ENCODE results near the gene PPDPF.

PPDPF gene

DNA sequence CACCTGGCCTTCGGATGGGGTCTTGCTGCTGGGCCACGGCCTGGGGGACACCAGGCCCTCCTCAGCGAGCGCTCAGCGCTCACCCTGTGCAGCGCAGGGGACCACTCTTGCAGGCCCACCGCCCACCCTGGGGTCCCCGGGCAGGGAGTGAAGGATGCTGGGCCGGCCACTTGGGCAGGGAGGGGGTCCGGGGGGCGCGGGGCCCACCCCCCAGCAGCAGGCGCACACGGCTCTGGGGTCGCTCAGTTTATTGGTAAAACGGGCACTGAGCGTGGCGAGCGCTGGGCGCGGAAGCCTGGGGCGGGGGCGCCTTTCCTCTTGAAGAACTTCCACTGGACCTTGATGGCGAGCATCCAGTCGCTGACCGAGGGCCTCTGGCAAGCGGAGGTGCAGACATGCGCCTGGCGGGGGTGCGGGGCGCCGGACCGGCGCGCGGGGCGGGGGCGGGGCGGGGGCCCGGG is 32.8 kb upstream of the PPDPF start:
- DNase-seq (ENCODE audit: low spot score) = no peak
- in situ Hi-C loops (cut with MboI; ENCODE audit: low sequenced_read_pairs, unreplicated experiment) = no loop called here
- TF ChIP-seq, protein P1, sequence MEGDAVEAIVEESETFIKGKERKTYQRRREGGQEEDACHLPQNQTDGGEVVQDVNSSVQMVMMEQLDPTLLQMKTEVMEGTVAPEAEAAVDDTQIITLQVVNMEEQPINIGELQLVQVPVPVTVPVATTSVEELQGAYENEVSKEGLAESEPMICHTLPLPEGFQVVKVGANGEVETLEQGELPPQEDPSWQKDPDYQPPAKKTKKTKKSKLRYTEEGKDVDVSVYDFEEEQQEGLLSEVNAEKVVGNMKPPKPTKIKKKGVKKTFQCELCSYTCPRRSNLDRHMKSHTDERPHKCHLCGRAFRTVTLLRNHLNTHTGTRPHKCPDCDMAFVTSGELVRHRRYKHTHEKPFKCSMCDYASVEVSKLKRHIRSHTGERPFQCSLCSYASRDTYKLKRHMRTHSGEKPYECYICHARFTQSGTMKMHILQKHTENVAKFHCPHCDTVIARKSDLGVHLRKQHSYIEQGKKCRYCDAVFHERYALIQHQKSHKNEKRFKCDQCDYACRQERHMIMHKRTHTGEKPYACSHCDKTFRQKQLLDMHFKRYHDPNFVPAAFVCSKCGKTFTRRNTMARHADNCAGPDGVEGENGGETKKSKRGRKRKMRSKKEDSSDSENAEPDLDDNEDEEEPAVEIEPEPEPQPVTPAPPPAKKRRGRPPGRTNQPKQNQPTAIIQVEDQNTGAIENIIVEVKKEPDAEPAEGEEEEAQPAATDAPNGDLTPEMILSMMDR (IDR thresholded peaks at IDR 0.05; ENCODE audit: borderline replicate concordance, control extremely low read depth, extremely low read depth, insufficient read depth, missing control alignments) = no peak

DNA sequence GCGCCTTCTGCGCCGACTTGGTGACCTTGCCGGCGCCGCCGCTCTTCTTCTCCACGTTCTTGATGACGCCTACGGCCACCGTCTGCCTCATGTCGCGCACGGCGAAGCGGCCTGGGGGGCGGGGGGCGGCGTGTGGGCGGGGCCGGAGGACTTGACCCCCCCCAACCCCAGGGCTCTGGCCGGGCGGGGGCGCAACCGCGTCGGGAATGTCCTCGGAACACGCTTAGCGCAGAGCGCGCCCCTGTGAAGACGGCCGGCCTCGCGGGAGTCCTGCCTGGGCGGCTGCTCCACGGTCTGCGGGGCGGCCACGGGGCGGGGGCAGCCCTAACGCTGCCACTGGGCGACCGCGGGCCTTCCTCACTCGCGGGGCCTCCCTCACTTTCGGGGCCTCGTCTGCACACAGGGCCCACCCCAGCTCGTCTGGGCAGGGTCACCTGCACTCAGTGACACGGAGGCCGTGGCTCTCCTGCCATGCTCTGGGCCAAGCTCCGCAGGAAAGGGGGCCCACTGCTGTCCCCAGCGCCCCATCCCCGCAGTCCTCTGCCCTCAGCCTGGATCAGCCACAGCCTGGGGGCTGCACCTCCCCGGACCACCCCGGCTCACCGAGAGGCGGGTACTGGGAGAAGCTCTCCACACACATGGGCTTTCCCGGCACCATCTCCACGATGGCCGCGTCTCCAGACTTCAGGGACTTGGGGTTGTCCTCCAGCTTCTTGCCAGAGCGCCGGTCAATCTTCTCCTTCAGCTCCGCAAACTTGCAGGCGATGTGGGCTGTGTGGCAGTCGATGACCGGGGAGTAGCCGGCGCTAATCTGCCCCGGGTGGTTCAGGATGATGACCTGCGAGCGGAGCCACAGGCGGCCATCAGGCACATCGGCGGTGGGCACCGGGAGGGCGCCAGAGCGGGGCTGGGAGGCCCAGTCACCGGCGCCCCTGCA is 32.0 kb upstream of the PPDPF start:
- in situ Hi-C loops (cut with MboI; ENCODE audit: low sequenced_read_pairs, unreplicated experiment) = no loop called here
- DNase-seq (ENCODE audit: low spot score) = no peak
- TF ChIP-seq, protein P1 (IDR thresholded peaks at IDR 0.05; ENCODE audit: borderline replicate concordance, control extremely low read depth, extremely low read depth, insufficient read depth, missing control alignments) = no peak

DNA sequence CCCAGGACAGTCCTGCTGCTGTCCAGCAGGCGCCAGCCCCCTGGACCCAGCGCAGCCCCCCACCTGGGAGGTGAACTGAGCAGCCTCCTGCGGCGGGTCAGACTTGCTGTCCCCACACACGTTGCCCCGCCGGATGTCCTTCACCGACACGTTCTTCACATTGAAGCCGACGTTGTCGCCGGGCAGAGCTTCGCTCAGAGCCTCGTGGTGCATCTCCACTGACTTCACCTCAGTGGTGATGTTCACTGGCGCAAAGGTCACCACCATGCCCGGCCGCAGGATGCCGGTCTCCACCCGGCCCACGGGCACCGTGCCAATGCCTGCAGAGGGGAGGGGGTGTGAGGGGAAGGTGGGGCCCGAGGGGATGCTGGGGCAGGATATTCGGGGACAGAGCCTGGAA is 30.1 kb upstream of the PPDPF start:
- no peak for DNase-seq (ENCODE audit: low spot score)
- in situ Hi-C loops (cut with MboI; ENCODE audit: low sequenced_read_pairs, unreplicated experiment) = no loop called here
- TF ChIP-seq, protein P1 (IDR thresholded peaks at IDR 0.05; ENCODE audit: borderline replicate concordance, control extremely low read depth, extremely low read depth, insufficient read depth, missing control alignments) = no peak

DNA sequence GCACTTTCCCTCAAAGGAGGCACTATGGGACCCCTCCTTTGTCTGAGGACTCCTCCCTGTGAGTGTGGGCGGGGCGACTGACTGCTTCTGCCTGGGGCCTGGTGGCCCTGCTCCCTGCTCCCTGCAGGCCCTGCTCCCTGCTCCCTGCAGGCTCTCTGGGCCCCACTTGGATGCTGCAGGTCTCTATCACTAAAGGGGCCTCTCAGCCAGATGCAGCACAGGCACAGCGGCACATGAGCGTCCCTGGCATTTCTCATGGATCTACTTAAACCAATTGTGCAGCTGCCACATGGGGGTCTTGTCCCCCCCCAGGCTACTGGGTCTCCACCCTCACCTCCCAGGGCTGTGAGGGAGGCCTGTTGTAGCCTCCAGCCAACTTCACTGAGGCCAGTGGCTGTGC is 29.5 kb upstream of the PPDPF start:
- DNase-seq (ENCODE audit: low spot score) = no peak
- in situ Hi-C loops (cut with MboI; ENCODE audit: low sequenced_read_pairs, unreplicated experiment) = no loop called here
- TF ChIP-seq, protein P1 (IDR thresholded peaks at IDR 0.05; ENCODE audit: borderline replicate concordance, control extremely low read depth, extremely low read depth, insufficient read depth, missing control alignments) = no peak

DNA sequence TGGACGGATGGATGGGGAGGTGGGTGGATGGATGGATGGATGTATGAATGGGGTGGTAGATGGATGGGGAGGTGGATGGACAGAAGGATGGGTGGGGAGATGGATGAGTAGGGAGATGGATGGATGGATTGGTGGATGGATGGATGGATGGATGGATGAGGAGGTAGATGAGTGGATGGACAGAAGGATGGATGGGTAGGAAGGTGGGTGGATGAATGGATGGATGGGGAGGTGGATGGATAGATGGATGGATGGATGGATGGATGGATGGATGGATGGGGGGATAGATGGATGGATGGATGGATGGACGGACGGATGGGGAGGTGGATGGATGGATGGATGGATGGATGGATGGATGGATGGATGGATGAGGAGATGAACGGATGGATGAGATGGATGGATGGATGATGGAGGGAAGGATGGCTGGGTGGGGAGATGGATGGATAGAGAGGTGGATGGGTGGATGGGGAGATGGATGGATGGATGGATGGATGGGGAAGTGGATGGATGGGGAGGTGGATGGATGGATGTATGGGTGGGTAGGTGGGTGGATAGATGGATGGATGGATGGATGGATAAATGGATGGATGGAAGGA is 28.8 kb upstream of the PPDPF start:
- no peak for DNase-seq (ENCODE audit: low spot score)
- in situ Hi-C loops (cut with MboI; ENCODE audit: low sequenced_read_pairs, unreplicated experiment) = no loop called here
- TF ChIP-seq, protein P1 (IDR thresholded peaks at IDR 0.05; ENCODE audit: borderline replicate concordance, control extremely low read depth, extremely low read depth, insufficient read depth, missing control alignments) = no peak

DNA sequence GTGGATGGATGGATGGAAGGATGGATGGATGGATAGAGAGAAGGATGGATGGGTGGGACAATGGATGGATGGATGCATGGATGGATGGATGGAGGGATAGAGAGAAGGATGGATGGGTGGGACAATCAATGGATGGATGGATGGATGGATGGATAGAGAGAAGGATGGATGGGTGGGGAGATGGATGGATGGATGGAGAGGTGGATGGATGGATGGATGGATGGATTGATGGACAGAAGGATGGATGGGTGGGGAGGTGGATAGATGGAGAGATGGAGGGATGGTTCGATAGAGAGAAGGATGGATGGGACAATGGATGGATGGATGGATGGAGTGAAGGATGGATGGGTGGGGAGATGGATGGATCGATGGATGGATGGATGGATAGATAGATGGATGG is 28.0 kb upstream of the PPDPF start:
- in situ Hi-C loops (cut with MboI; ENCODE audit: low sequenced_read_pairs, unreplicated experiment) = no loop called here
- DNase-seq (ENCODE audit: low spot score) = no peak
- TF ChIP-seq, protein P1 (IDR thresholded peaks at IDR 0.05; ENCODE audit: borderline replicate concordance, control extremely low read depth, extremely low read depth, insufficient read depth, missing control alignments) = no peak

Data from GM13976 (cell line).